HEK293 (cell line): ENCODE measurements around the gene DLG1.
"Not testable (repeated sequence)": the region's sequence is repeated elsewhere in the genome, so short reads cannot be mapped to it uniquely, and the experiment has no call there.

Experiments
- CTCF ChIA-PET: fragments of 350-600 bp; formaldehyde crosslinking; extraction: SDS; loops from one replicate; lab custom pipeline; 2021; ENCODE audit warnings: antibody characterized with exemption; lab: Yijun Ruan, JAX
- POLR2A ChIA-PET: fragments of 300-600 bp; formaldehyde crosslinking; extraction: SDS; loops from one replicate; lab custom pipeline; 2020; ENCODE audit warnings: antibody characterized with exemption, inconsistent platforms; lab: Yijun Ruan, JAX
- H3K27ac ChIP-seq: fragments of 200-500 bp; sonication (Bioruptor generic); 2 replicates; pipeline ENCODE4 v1.5.1; 2014; ENCODE audit warnings: low read depth, low read length, control low read depth, inconsistent platforms; ENCODE audit errors: extremely low read depth
- H3K36me3 ChIP-seq, 2 experiments: fragments of 200-500 bp in 1 of 2; sonication (Bioruptor generic) in 1 of 2; 1 replicate in 1 of 2; 2 replicates in 1 of 2; pipeline ENCODE4 v1.5.1; 2014 to 2017; ENCODE audit warnings: inconsistent platforms in 2 of 2, low read length in 2 of 2; ENCODE audit not compliant: control insufficient read depth in 2 of 2, insufficient read depth in 1 of 2
- H3K4me1 ChIP-seq: fragments of 200-500 bp; sonication (Bioruptor generic); 2 replicates; pipeline ENCODE4 v1.5.1; 2014; ENCODE audit warnings: mild to moderate bottlenecking, low read length, inconsistent platforms; ENCODE audit not compliant: control insufficient read depth, insufficient read depth
- H3K4me3 ChIP-seq: 2 replicates; pipeline ENCODE4 v1.5.1; 2011; ENCODE audit warnings: low read depth, mild to moderate bottlenecking, control low read depth, low read length, moderate library complexity
- H3K9me3 ChIP-seq: fragments of 200-500 bp; sonication (Bioruptor generic); 2 replicates; pipeline ENCODE4 v1.5.1; 2014; ENCODE audit warnings: low read depth, low read length, inconsistent platforms; ENCODE audit not compliant: control insufficient read depth, insufficient read depth
- IKZF3 ChIP-seq: fragments of 450-650 bp; IDR thresholded peaks from 2 replicates; pipeline ENCODE4 v1.5.0; 2018; ENCODE audit warnings: missing biosample characterization, mild to moderate bottlenecking, missing genetic modification characterization, moderate library complexity
- PRDM6 ChIP-seq: fragments of 450-650 bp; formaldehyde crosslinking; IDR thresholded peaks from 2 replicates; pipeline ENCODE4 v1.5.1; 2017; ENCODE audit warnings: missing biosample characterization, missing genetic modification characterization
- SCRT1 ChIP-seq: fragments of 450-650 bp; formaldehyde crosslinking; IDR thresholded peaks from 2 replicates; pipeline ENCODE4 v1.5.1; 2016; ENCODE audit warnings: missing biosample characterization, missing genetic modification characterization, borderline replicate concordance
- TCF7L2 ChIP-seq: IDR thresholded peaks from 2 replicates; pipeline ENCODE4 v1.6.1; 2011; ENCODE audit warnings: low read depth, mild to moderate bottlenecking, inconsistent platforms, low read length, moderate library complexity, borderline replicate concordance
- ZNF146 ChIP-seq: fragments of 450-650 bp; formaldehyde crosslinking; IDR thresholded peaks from 2 replicates; pipeline ENCODE4 v1.5.1; 2016; ENCODE audit warnings: missing biosample characterization, missing genetic modification characterization
- ZNF202 ChIP-seq: fragments of 450-650 bp; formaldehyde crosslinking; IDR thresholded peaks from 2 replicates; pipeline ENCODE4 v1.5.1; 2016; ENCODE audit warnings: missing biosample characterization, missing genetic modification characterization, borderline replicate concordance
- ZNF311 ChIP-seq: fragments of 450-650 bp; formaldehyde crosslinking; IDR thresholded peaks from 2 replicates; pipeline ENCODE4 v1.5.1; 2017; ENCODE audit warnings: missing biosample characterization, missing genetic modification characterization, borderline replicate concordance
- ZNF664 ChIP-seq: fragments of 450-650 bp; formaldehyde crosslinking; IDR thresholded peaks from 2 replicates; pipeline ENCODE4 v1.5.1; 2016; ENCODE audit warnings: missing biosample characterization, missing genetic modification characterization
- ZNF677 ChIP-seq: fragments of 450-650 bp; IDR thresholded peaks from 2 replicates; pipeline ENCODE4 v1.5.0; 2018; ENCODE audit warnings: missing biosample characterization, mild to moderate bottlenecking, missing genetic modification characterization, moderate library complexity
- ZNF776 ChIP-seq: fragments of 450-650 bp; formaldehyde crosslinking; IDR thresholded peaks from 2 replicates; pipeline ENCODE4 v1.5.0; 2017; ENCODE audit warnings: missing biosample characterization, missing genetic modification characterization, borderline replicate concordance
- TF ChIP-seq, protein P1 (sequence below): IDR thresholded peaks from 2 replicates; pipeline ENCODE4 v1.6.1; 2011; ENCODE audit warnings: mild to moderate bottlenecking, low read depth, low read length, borderline replicate concordance

Gene DLG1

GRCh38 chr3:197216169-197216860 lies 82.1 kb downstream of the DLG1 start:
- CTCF ChIA-PET = interaction anchor here (0.6 to 0.9 kb wide), 2 partner anchors 40 to 272 kb away, joined by 3 to 4 read pairs; no protein-coding TSS in a partner anchor
- peak; percentile 34; the same call in 1 of the 2 replicates for TF ChIP-seq IKZF3 (tag by site-specific recombination)
- no peak for TF ChIP-seq ZNF776 (tag by site-specific recombination)
- no peak overlapping the region for H3K27ac ChIP-seq
- no peak overlapping the region for H3K4me3 ChIP-seq
- H3K4me1 ChIP-seq = no peaks in the 10 kb centered on the region
- no peaks in the 10 kb centered on the region for H3K9me3 ChIP-seq
- POLR2A ChIA-PET = no interaction called here
- H3K36me3 ChIP-seq = no peaks in the 10 kb centered on the region

DNA sequence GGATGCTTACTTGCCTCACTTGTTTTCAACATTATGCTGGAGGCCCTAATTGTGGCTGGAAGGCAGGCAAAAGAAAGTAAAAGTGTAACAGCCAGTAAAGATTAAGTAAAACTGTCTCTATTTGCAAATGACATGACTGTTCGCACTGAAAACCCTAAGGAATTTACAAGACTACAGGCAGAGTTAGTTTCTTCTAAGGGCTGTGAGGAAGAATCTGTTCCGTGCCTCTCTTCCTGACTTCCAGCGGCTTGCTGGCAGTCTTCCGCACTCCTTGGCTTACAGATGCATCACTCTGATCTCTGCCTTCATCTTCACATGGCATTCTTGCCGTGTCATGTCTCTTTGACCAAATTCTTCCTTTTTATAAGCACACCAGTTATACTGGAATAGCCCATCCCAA lies 86.1 kb downstream of the DLG1 start:
- Histone ChIP-seq H3K4me1 (0 out of 2 replicates have a peak, but pooled peaks cover 5% of the 10 kb centered on the region), H3K4me3 (no peak overlapping the region), H3K36me3 (no peaks in the 10 kb centered on the region), H3K9me3 (no peaks in the 10 kb centered on the region), H3K27ac (no peak overlapping the region)
- ChIA-PET POLR2A (no interaction called here), CTCF (no interaction called here)
- peak; percentile 98 for TF ChIP-seq ZNF677 (tag by site-specific recombination)
- no peak for TF ChIP-seq ZNF311 (tag by site-specific recombination)

DNA sequence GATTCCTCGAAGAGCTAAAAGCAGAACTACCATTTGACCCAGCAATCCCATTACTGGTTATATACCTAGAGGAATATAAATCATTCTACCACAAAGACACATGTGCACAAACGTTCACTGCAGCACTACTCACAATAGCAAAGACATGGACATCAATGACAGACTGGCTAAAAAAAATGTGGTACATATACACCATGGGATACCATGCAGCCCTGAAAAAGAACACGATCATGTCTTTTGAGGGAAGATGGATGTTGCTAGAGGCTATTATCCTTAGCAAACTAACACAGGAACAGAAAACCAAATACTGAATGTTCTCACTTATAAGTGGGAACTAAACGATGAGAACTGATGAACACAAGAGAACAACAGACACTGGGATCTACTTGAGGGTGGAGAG lies 86.7 kb downstream of the DLG1 start:
- H3K27ac ChIP-seq, H3K4me1 ChIP-seq, POLR2A ChIA-PET, H3K4me3 ChIP-seq, H3K9me3 ChIP-seq, H3K36me3 ChIP-seq: not testable (repeated sequence)
- peak; percentile 94 for TF ChIP-seq ZNF146
- CTCF ChIA-PET = interaction anchor here (0.6 kb wide), 1 partner anchor 14 kb away, joined by 3 read pairs; no protein-coding TSS in a partner anchor

- POLR2A ChIA-PET = no interaction called here
- H3K4me3 ChIP-seq = no peak overlapping the region
- TF ChIP-seq PRDM6 (tag by site-specific recombination) (peak; percentile 87), IKZF3 (tag by site-specific recombination) (peak; percentile 76), SCRT1 (tag by site-specific recombination) (peak; percentile 34; the same call in 1 of the 2 replicates), TCF7L2 (0 out of 2 replicates have a peak, but pooled peaks have one; percentile 24), ZNF202 (tag by site-specific recombination) (no peak), ZNF664 (tag by site-specific recombination) (peak; percentile 51; the same call in 1 of the 2 replicates)
- TF ChIP-seq, protein P1, sequence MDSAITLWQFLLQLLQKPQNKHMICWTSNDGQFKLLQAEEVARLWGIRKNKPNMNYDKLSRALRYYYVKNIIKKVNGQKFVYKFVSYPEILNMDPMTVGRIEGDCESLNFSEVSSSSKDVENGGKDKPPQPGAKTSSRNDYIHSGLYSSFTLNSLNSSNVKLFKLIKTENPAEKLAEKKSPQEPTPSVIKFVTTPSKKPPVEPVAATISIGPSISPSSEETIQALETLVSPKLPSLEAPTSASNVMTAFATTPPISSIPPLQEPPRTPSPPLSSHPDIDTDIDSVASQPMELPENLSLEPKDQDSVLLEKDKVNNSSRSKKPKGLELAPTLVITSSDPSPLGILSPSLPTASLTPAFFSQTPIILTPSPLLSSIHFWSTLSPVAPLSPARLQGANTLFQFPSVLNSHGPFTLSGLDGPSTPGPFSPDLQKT = no peak
- TF ChIP-seq, all 188 proteins: peak for 5
- Histone ChIP-seq H3K27ac (no peak overlapping the region), H3K9me3 (no peaks in the 10 kb centered on the region), H3K36me3 (no peaks in the 10 kb centered on the region), H3K4me1 (peaks cover 12% of the 10 kb centered on the region)
- CTCF ChIA-PET = no interaction called here
Observed at GRCh38 chr3:197209366-197210260, 88.8 kb downstream of the DLG1 start.
